Dermis microvascular lymphatic vessel endothelial cell (primary cell): ENCODE results near the gene CDR2L. TPM values are rescaled to one million over a fixed set of nuclear protein-coding genes. Genes with fewer than 3 reads are reported as not detected.
A peak's percentile ranks its signal among the peaks of the same experiment; 100 is the strongest.
"Not testable (repeated sequence)": the region's sequence is repeated elsewhere in the genome, so short reads cannot be mapped to it uniquely, and the experiment has no call there.

Source experiments
- DNase-seq, 2 donors: peaks; one replicate each; pipeline versions ENCODE4 v3.0.0 to v3.0.0-alpha.2; 2010; ENCODE audit warnings: low read depth in 2 of 2
- total RNA-seq: library from RNA; depleted of rRNA; stranded (reverse); fragments of >200 nt; gene quantifications from 2 replicates; pipeline ENCODE4 v1.2.1, GENCODE V29; 2014

Gene CDR2L
- total RNA-seq, 1 donor from 2014 or later, result 7.2 TPM

DNA sequence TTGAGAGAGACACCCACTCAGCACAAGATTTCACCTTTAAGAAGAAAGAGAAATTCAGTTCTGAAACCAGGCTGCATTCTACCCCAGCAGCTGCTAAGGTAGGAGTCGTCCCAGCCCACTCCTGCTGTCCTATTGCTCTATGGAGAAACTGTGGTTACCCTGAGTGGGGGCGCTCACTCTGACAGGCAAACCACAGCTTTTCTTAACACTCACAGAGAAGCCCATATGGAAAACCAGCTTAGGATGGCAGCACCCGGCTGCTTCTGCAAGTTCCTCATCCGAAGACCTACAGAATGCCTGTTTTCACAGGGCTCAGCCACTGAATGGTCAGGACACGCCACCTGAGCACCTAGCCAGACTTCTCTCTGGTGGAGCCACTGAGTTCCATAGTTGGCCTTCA lies 51.8 kb downstream of the CDR2L start:
- no peak for DNase-seq

DNA sequence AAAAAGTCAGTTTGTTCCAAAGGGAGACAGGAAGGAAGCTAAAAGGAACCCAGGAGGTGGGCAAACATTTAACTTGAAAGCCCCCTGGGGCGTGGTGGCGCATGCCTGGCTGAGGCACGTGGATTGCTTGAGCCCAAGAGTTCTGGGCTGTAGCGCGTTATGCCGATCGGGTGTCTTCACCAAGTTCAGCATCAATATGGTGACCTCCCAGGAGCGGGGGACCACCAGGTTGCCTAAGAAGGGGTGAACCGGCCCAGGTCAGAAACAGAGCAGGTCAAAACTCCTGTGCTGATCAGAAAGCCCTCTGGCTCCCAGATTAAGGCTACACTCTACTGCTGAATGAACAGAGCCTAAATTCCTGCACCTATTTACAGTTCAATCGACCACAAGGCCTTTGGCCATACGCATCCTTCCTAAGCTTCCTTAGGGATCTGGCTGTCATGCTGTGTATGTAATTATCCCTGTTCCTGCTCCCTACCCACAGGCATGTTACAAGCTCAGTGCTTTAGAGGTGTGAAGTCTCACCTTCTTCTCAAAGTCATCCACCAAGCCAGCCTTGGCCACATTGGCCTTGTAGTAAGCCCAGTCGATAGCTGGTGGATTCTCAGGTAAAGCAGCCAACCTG lies 54.3 kb downstream of the CDR2L start:
- DNase-seq, result no peak

DNA sequence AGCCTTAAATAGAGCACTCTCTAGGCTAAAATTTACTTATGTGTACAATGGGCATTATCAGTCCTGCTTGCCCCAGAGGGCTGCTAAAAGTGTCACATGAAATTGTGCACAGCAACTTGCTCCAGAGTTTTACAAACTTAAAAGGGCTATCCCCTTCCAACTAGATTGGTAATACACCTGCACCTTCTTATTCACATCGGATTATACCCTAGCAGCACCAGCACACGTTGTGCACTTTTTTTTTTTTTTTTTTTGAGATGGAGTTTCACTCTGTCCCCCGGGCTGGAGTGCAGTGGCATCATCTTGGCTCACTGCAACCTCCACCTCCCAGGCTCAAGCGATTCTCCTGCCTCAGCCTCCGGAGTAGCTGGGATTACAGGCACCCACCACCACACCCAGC lies 56.4 kb downstream of the CDR2L start:
- DNase-seq, result not testable (repeated sequence)

DNA sequence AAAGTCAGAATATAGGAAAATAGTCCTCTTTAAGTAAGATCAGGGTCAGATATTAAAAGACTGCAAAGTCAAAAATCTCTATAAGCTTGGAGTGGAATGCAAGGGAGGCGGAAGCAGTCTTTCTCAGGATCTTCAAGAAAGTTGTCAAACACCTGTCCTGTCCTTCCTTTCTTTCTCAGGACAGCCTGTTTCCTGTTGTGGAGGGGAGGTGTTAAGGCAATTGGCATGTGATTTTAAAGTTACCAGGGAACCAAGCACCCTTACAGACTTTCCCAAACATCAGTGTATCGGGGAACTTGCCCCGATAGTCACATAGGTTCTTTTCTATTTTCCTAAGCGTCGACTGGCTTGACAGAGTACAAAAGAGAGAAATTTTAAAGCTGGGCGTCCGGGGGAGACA lies 57.3 kb downstream of the CDR2L start:
- no peak for DNase-seq

DNA sequence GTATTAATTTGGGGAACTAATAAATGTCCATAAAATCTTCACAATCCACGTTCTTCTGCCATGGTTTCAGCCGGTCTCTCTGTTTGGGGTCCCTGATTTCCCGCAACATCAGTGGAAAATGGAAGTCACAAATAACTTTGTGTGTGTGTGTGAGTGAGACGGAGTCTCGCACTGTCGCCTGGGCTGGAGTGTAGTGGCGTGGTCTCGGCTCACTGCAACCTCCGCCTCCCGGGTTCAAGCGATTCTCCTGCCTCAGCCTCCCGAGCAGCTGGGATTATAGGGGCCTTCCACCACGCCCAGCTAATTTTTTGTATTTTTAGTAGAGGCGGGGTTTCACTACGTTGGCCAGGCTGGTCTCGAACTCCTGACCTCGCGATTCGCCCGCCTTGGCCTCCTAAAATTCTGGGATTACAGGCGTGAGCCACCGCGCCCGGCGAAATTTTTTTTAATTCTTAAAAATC lies 58.5 kb downstream of the CDR2L start:
- not testable (repeated sequence) for DNase-seq

DNA sequence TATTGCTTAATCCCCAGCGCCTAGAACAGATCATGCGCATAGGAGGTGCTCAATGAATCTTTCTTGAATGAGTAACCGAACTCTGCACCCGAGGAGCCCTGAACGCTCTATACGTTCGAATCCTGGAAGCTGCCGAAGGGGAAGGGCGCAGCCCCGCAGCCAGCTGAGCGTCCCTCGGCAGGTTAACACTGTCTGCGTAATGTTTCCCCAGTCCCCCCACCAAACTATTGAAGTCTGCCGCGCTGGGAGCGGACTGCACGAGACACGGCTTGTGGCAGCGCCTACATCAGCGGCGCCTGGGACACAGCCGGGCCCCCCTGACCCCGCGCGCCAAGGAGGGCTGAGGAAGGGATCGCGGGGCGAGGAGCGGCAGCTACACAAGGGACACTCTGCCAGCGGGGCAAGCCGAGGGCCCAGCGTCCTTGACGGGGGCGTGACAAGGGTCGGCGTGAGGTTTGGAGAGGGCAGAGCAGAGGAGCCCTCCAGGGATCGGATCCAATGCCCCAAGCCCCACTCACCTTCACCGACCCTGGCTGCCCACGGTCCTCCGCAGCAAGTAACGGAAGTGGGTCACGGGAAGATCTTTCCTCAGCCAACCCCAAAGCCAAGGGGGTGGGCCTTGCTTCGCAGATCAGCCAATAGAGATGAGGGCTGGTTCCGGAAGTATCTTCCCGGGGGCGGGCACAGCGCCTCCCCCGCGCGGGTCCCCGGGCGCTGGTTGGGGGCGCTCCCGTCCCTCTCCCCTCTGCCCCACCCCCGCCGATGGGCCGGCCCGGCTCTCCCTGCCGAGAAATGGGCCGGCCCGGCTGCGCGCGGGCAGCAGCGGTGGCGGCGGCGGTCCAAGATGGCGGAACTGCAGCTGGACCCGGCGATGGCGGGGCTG lies 59.2 kb downstream of the CDR2L start, which contains the start of the genes ATP5PD and KCTD2:
Gene ATP5PD, minus strand, starts transcription at position 563 of the 883 bp plus-strand sequence. CDS start 4,319 bp downstream, outside the sequence.
Gene KCTD2, plus strand, starts transcription at position 819 of the 883 bp plus-strand sequence. Its CDS starts 26 bp downstream, at position 845.
- peak; percentile 92 to 97 for DNase-seq

DNA sequence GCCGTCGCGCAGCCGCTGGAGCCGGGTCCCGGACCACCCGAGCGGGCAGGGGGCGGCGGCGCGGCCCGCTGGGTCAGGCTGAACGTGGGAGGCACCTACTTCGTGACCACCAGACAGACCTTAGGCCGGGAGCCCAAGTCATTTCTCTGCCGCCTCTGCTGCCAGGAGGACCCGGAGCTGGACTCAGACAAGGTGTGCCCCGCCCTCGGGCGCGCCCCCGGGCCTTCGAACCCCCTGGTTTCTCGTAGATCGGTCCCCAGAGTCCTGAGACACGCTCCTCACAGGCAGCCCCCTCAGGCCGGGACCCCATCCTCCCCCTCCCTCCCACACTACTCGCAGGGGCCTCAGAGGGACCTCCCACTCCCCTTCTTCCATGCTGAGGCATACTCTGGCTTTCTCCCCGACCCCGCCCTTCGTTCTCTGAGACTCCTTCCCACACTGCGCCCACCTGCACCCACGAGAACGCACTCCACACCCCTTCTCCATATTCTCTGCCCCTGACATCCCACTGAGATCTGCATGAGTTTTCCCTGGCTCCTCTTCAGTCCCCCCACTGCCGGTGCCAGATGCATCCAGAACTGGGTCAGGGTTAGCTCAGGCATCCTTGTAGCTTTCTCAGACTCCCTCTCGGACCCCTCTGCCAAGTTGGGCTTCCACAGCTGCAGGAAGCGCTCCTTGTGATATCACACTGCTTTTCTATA lies 60.1 kb downstream of the CDR2L start:
- peak in 1 of 2 donors; percentile 13 for DNase-seq

DNA sequence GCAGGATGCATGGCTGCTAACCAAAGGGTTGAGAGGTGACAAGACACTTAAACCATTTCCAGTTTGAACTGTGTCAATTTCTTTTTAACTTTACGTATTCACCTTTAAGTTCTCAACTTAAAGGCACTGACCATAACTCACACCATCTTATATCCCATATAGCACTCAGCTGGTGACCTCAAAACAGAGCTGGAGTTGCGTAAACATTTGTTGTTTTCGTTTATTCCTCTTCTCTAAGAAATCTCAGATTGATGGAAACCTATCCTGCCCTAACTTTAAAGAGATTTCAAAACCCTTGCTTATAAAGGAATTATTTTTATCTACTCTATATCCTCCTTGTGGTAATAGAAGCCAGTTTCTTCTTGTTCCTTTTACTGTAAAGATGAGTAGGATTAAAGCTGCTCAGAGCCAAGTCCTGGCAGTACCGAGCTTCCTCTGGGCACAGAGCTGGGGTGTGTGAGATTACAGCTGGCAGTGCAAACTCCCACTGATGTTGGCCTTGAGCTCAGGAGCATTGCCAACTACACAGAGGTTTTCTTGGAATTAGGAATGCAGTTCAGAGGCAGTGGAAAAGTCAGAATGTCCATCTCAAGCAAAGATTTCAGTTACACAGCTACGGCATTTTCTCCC lies 60.9 kb downstream of the CDR2L start:
- DNase-seq, result no peak

DNA sequence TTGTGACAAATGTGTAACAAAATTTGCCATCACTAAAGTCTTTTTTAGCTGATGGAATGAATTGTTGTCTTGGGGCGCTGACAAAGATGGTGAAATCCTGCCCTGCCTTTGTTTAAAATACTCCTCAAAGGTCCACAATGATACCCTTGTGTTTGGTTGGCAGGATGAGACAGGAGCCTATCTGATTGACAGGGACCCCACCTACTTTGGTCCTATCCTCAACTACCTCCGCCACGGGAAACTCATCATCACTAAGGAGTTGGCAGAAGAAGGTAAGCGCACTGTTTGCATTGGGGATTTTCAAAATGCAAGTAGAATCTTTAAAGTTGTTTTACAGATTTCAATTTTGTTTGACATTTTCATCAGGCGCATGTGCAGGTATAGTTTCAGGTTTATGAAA lies 61.6 kb downstream of the CDR2L start:
- DNase-seq, result no peak

DNA sequence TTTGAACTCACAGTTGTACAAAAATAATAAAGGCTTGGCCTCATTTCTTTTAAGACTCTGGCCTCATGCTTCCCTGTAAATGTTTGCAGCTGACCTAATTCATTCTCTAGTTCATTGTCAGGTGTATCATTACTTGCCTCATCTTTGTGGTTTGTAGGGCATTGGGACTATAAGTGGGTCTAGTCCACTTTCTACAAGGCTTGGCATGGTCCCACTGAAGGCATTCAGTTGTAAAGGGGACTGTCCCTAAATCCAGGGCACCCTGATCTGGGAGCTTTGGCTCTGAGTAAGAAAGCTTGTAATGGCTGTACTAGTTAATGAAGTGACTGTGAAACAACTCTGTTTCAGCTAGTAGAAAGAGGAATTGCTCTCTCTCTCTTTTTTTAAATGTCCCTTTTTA lies 62.3 kb downstream of the CDR2L start:
- DNase-seq, result no peak

DNA sequence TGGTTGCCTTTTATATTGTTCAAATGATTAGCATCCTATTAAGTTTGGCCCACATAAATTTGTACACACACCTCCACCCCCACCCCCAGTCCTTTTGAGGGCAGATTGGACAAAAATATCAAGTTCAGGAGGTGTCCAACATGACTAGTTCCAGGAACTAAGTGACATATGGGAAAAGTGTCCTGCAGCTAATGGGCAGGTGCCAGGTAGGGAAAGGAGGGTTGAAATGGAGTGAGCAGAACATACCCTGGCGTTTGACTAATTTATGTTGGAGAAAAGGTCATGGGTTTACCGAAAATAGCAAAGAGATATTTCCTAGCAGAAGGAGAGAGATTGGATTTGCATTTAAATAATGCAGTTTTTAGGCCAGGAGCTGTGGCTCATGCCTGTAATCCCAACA lies 64.5 kb downstream of the CDR2L start:
- no peak for DNase-seq

Other genes with a start within 250 kb of the CDR2L start
- gene NHERF1, start 239.0 kb upstream of the CDR2L start, total RNA-seq, result 5.4 and 6.8 TPM in 2 replicates
- 17.7 and 31.4 TPM in 2 replicates for gene NAT9, start 211.3 kb upstream of the CDR2L start, total RNA-seq
- under 0.01 TPM in 1 of 2 replicates, not detected in the other for gene GRIN2C, start 127.7 kb upstream of the CDR2L start, total RNA-seq
- 21.6 and 40.1 TPM in 2 replicates for gene FDXR, start 114.6 kb upstream of the CDR2L start, total RNA-seq
- gene FADS6, start 94.0 kb upstream of the CDR2L start, total RNA-seq, result not detected in 2 replicates
- not detected in 2 replicates for gene USH1G, start 64.4 kb upstream of the CDR2L start, total RNA-seq
- not detected in 2 replicates for gene OTOP2, start 63.4 kb upstream of the CDR2L start, total RNA-seq
- gene OTOP3, start 51.7 kb upstream of the CDR2L start, total RNA-seq, result not detected in 2 replicates
- 31.6 and 48.5 TPM in 2 replicates for gene HID1, start 14.9 kb upstream of the CDR2L start, total RNA-seq
- 16.2 and 28.0 TPM in 2 replicates for gene MRPL58, start 25.0 kb downstream of the CDR2L start, total RNA-seq
- 138 and 188 TPM in 2 replicates for gene ATP5PD, start 59.3 kb downstream of the CDR2L start, total RNA-seq
- 9.1 and 14.9 TPM in 2 replicates for gene KCTD2, start 59.6 kb downstream of the CDR2L start, total RNA-seq
- 3.9 and 4.6 TPM in 2 replicates for gene SLC16A5, start 100.3 kb downstream of the CDR2L start, total RNA-seq
- 3.9 and 6.2 TPM in 2 replicates for gene ARMC7, start 122.3 kb downstream of the CDR2L start, total RNA-seq
- 42.4 and 46.0 TPM in 2 replicates for gene NT5C, start 144.1 kb downstream of the CDR2L start, total RNA-seq
- gene JPT1, start 166.9 kb downstream of the CDR2L start, total RNA-seq, result 87.1 and 122 TPM in 2 replicates
- 90.8 and 94.6 TPM in 2 replicates for gene SUMO2, start 195.3 kb downstream of the CDR2L start, total RNA-seq
- gene NUP85, start 218.0 kb downstream of the CDR2L start, total RNA-seq, result 39.4 and 39.7 TPM in 2 replicates